ENCODE measurements around the gene RNF26. TPM values are rescaled to one million over a fixed set of nuclear protein-coding genes. Genes with fewer than 3 reads are reported as not detected.
A peak's percentile ranks its signal among the peaks of the same experiment; 100 is the strongest.

Gene RNF26
- total and polyA plus RNA-seq, 2 of the 13 experiments (the other 11 are each of a cell fraction or from before 2014, with no cell fraction given), result 11.9 to 26.3 TPM

DNA sequence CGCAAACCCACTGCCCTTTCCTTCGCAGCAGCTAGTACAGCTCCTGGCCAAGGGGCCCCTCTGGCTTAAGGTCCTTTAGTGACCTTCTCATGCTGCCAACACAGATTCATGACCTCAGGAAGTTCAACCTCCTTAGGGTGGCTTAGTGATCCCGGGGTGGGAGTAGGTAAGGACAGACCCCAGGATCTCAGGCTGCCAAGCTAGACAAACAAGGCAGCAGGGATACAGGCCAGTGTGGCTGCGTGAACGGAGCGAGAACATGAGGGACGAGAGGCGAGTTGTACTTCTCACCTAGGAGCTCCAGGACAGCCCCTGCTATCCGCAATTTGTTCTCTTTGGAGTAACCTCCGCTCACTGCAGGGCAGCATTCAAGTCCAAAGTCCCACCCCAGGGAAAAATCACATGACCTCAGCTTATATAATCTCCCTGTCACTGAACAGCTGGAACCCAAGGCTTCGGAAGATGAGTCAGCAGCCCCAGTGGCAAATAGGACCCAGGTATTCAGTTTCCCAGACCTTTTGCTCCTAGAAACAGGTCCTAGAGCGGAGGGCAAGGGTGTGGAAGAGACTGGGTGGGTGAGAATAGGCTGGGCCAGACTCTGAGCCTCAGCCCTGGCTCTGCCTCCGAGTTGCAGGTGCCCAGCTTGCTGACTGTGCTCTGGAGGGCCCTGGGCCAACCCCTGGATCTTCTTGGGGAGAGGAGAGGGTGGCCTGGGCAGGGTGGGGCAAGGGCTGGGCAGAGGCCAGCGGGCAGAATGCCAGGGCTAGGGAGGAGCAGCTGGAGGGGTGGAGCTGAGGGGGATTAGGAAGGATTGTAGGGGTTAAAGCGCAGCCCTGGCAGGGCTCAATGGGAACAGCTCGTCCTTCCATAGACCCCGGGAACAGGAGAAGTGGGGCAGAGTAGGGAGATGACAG is 34.1 kb downstream of the RNF26 start (continued):
- TF ChIP-seq ZNF333 (CRISPR knock-in tag; IDR thresholded peaks at IDR 0.05; ENCODE audit: borderline replicate concordance) (no peak), GTF3A (CRISPR knock-in tag; conservative IDR thresholded peaks at IDR 0.05) (no peak), NR2F6 (IDR thresholded peaks at IDR 0.05) (peak; percentile 88), NR2F6 (CRISPR knock-in tag; IDR thresholded peaks at IDR 0.05) (peak; percentile 84), ZNF652 (CRISPR knock-in tag; IDR thresholded peaks at IDR 0.05; ENCODE audit: borderline replicate concordance, low read depth) (no peak; the same call in 1 of the 2 replicates), ATM (IDR thresholded peaks at IDR 0.05; ENCODE audit: borderline replicate concordance) (no peak), HIVEP1 (CRISPR knock-in tag; IDR thresholded peaks at IDR 0.05) (peak; percentile 67; the same call in 1 of the 2 replicates), ZBTB1 (CRISPR knock-in tag; IDR thresholded peaks at IDR 0.05; ENCODE audit: borderline replicate concordance) (no peak), ZNF12 (CRISPR knock-in tag; IDR thresholded peaks at IDR 0.05) (0 out of 2 replicates have a peak, but pooled peaks have one; percentile 38), SIX4 (CRISPR knock-in tag; IDR thresholded peaks at IDR 0.05) (0 out of 2 replicates have a peak, but pooled peaks have one; percentile 26), SRY (CRISPR knock-in tag; IDR thresholded peaks at IDR 0.05) (no peak), ZNF20 (CRISPR knock-in tag; IDR thresholded peaks at IDR 0.05) (no peak), ZMYM3 (CRISPR knock-in tag; IDR thresholded peaks at IDR 0.05) (no peak), ZKSCAN1 (IDR thresholded peaks at IDR 0.05; ENCODE audit: low read length) (no peak), NFE2 (CRISPR knock-in tag; IDR thresholded peaks at IDR 0.05) (peak; percentile 64; the same call in 1 of the 2 replicates), NR2F1 (CRISPR knock-in tag; IDR thresholded peaks at IDR 0.05) (peak; percentile 33 to 81; a peak in 2 of 4 replicates), MXI1 (IDR thresholded peaks at IDR 0.05; ENCODE audit: borderline replicate concordance, low read depth, low read length) (peak; percentile 56; the same call in 1 of the 3 replicates)
- TF ChIP-seq, protein P1, sequence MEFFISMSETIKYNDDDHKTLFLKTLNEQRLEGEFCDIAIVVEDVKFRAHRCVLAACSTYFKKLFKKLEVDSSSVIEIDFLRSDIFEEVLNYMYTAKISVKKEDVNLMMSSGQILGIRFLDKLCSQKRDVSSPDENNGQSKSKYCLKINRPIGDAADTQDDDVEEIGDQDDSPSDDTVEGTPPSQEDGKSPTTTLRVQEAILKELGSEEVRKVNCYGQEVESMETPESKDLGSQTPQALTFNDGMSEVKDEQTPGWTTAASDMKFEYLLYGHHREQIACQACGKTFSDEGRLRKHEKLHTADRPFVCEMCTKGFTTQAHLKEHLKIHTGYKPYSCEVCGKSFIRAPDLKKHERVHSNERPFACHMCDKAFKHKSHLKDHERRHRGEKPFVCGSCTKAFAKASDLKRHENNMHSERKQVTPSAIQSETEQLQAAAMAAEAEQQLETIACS (CRISPR knock-in tag; IDR thresholded peaks at IDR 0.05), result no peak
- TF ChIP-seq, protein P2, sequence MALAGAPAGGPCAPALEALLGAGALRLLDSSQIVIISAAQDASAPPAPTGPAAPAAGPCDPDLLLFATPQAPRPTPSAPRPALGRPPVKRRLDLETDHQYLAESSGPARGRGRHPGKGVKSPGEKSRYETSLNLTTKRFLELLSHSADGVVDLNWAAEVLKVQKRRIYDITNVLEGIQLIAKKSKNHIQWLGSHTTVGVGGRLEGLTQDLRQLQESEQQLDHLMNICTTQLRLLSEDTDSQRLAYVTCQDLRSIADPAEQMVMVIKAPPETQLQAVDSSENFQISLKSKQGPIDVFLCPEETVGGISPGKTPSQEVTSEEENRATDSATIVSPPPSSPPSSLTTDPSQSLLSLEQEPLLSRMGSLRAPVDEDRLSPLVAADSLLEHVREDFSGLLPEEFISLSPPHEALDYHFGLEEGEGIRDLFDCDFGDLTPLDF (CRISPR knock-in tag; IDR thresholded peaks at IDR 0.05), result no peak
- TF ChIP-seq, protein P3, sequence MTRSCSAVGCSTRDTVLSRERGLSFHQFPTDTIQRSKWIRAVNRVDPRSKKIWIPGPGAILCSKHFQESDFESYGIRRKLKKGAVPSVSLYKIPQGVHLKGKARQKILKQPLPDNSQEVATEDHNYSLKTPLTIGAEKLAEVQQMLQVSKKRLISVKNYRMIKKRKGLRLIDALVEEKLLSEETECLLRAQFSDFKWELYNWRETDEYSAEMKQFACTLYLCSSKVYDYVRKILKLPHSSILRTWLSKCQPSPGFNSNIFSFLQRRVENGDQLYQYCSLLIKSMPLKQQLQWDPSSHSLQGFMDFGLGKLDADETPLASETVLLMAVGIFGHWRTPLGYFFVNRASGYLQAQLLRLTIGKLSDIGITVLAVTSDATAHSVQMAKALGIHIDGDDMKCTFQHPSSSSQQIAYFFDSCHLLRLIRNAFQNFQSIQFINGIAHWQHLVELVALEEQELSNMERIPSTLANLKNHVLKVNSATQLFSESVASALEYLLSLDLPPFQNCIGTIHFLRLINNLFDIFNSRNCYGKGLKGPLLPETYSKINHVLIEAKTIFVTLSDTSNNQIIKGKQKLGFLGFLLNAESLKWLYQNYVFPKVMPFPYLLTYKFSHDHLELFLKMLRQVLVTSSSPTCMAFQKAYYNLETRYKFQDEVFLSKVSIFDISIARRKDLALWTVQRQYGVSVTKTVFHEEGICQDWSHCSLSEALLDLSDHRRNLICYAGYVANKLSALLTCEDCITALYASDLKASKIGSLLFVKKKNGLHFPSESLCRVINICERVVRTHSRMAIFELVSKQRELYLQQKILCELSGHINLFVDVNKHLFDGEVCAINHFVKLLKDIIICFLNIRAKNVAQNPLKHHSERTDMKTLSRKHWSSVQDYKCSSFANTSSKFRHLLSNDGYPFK (CRISPR knock-in tag; IDR thresholded peaks at IDR 0.05; ENCODE audit: borderline replicate concordance), result no peak; the same call in 1 of the 2 replicates
